VCaP (cell line): ENCODE measurements around the gene CNOT6.

ENCODE experiments used
- H3K27ac ChIP-seq: fragments of 450-650 bp; 2 replicates; pipeline ENCODE4 v1.5.1; 2017
- CTCF ChIP-seq: fragments of 450-650 bp; conservative IDR thresholded peaks from 2 replicates; pipeline ENCODE4 v1.5.1; 2017; ENCODE audit warnings: mild to moderate bottlenecking, moderate library complexity

The CNOT6 gene

GRCh38 chr5:180589771-180590542, 95.8 kb downstream of the CNOT6 start:
- peak overlapping the region; percentile 76 for H3K27ac ChIP-seq
- no peak for TF ChIP-seq CTCF

GRCh38 chr5:180590543-180591310, 96.5 kb downstream of the CNOT6 start:
- no peak for TF ChIP-seq CTCF
- peak overlapping the region; percentile 76; the same call in 1 of the 2 replicates for H3K27ac ChIP-seq

- TF ChIP-seq CTCF: no peak
- H3K27ac ChIP-seq: peak within 1 kb of the TSS; percentile 76; the same call in 1 of the 2 replicates
These were observed 97.2 kb downstream of the CNOT6 start, which contains the start of gene SCGB3A1 for GRCh38 chr5:180591311-180591887. SCGB3A1 (minus strand) TSS chr5:180591499; CDS start chr5:180591462, 37 bp downstream.

- H3K27ac ChIP-seq: no peak overlapping the region
- TF ChIP-seq CTCF: no peak
These were observed 98.0 kb downstream of the CNOT6 start for GRCh38 chr5:180592176-180592575.

GRCh38 chr5:180593446-180594206, 99.4 kb downstream of the CNOT6 start:
- H3K27ac ChIP-seq: peak overlapping the region; percentile 98
- no peak for TF ChIP-seq CTCF

- H3K27ac ChIP-seq: peak overlapping the region; percentile 98
- no peak for TF ChIP-seq CTCF
These were observed 100.3 kb downstream of the CNOT6 start for GRCh38 chr5:180594311-180595045.
